ENCODE data around the gene MIOX.

The MIOX gene

GRCh38 chr22:50529897-50530579 is 43.4 kb downstream of the MIOX start, which contains the start of gene TYMP:
Gene TYMP (minus strand): TSS chr22:50530012. CDS start chr22:50529709, 303 bp downstream.
- DNase-seq (ENCODE audit: low read depth), result peak; percentile 89

- no peak for DNase-seq (ENCODE audit: low read depth)
These were observed 43.9 kb downstream of the MIOX start for GRCh38 chr22:50530580-50530876.

GRCh38 chr22:50530877-50531545 is 44.4 kb downstream of the MIOX start:
- DNase-seq (ENCODE audit: low read depth), result peak; percentile 90

GRCh38 chr22:50531546-50531961 is 44.9 kb downstream of the MIOX start:
- peak; percentile 34 for DNase-seq (ENCODE audit: low read depth)

- DNase-seq (ENCODE audit: low read depth), result peak; percentile 62
These were observed 45.5 kb downstream of the MIOX start for GRCh38 chr22:50531962-50532674.

GRCh38 chr22:50532824-50533796 is 46.5 kb downstream of the MIOX start:
- DNase-seq (ENCODE audit: low read depth), result no peak

- DNase-seq (ENCODE audit: low read depth), result peak; percentile 55
These were observed 47.4 kb downstream of the MIOX start for GRCh38 chr22:50533856-50534711.

- DNase-seq (ENCODE audit: low read depth), result no peak
These were observed 48.5 kb downstream of the MIOX start for GRCh38 chr22:50535113-50535512.

GRCh38 chr22:50536226-50536625 is 49.6 kb downstream of the MIOX start:
- no peak for DNase-seq (ENCODE audit: low read depth)

GRCh38 chr22:50537765-50538164 is 51.1 kb downstream of the MIOX start:
- DNase-seq (ENCODE audit: low read depth), result no peak

All from iris pigment epithelial cell (primary cell).